GM12872 (cell line): Measurements from ENCODE around the gene CCIN.

ENCODE experiments used
- CTCF ChIP-seq: IDR thresholded peaks from 3 replicates; pipeline ENCODE4 v1.5.1; 2011; ENCODE audit warnings: low read depth, mild to moderate bottlenecking, low read length, moderate library complexity; ENCODE audit not compliant: insufficient read depth

Gene CCIN

GRCh38 chr9:36173861-36174260, 4.7 kb downstream of the CCIN start:
- no peak for TF ChIP-seq CTCF

GRCh38 chr9:36174271-36174670, 5.1 kb downstream of the CCIN start:
- no peak for TF ChIP-seq CTCF

GRCh38 chr9:36174731-36175130, 5.5 kb downstream of the CCIN start:
- TF ChIP-seq CTCF, result no peak

GRCh38 chr9:36177571-36177970, 8.4 kb downstream of the CCIN start:
- TF ChIP-seq CTCF, result no peak

GRCh38 chr9:36187414-36187813, 18.2 kb downstream of the CCIN start:
- TF ChIP-seq CTCF, result no peak

GRCh38 chr9:36188212-36188611, 19.0 kb downstream of the CCIN start:
- TF ChIP-seq CTCF, result no peak

- TF ChIP-seq CTCF, result no peak
Measured at GRCh38 chr9:36189976-36190375, 20.8 kb downstream of the CCIN start.
